GM23248 (cell line): ENCODE data around the gene PPP1R13B.

Source experiments
- EZH2 ChIP-seq: fragments of 200-600 bp; sonication (generic); IDR thresholded peaks from 2 replicates; pipeline ENCODE4 v1.6.1; 2018; ENCODE audit warnings: antibody characterized with exemption, mild to moderate bottlenecking; ENCODE audit not compliant: insufficient read depth, poor library complexity, severe bottlenecking
- EZH2phosphoT487 ChIP-seq: fragments of 200-600 bp; sonication (generic); IDR thresholded peaks from 2 replicates; pipeline ENCODE4 v1.6.1; 2018; ENCODE audit warnings: antibody characterized with exemption, moderate library complexity, mild to moderate bottlenecking, low read depth; ENCODE audit not compliant: insufficient read depth

- TF ChIP-seq EZH2 (no peak), EZH2phosphoT487 (no peak)
These were observed 15.3 kb downstream of the PPP1R13B start for GRCh38 chr14:103832046-103832445.
